ENCODE data around the gene DUSP16.

Gene DUSP16

GRCh38 chr12:12433203-12433731, 129.4 kb downstream of the DUSP16 start:
- DNase-seq: no peak

- DNase-seq: no peak
Observed at GRCh38 chr12:12432364-12432763, 130.3 kb downstream of the DUSP16 start.

GRCh38 chr12:12428961-12429657, 133.6 kb downstream of the DUSP16 start:
- no peak for DNase-seq

- no peak for DNase-seq
Observed at GRCh38 chr12:12428047-12428446, 134.6 kb downstream of the DUSP16 start.

GRCh38 chr12:12427568-12427967, 135.1 kb downstream of the DUSP16 start:
- DNase-seq: no peak

GRCh38 chr12:12425616-12426015, 137.0 kb downstream of the DUSP16 start:
- no peak for DNase-seq

GRCh38 chr12:12425001-12425400, 137.7 kb downstream of the DUSP16 start:
- DNase-seq: no peak
